ENCODE data around the gene CD164.
"Not testable (repeated sequence)": the region's sequence is repeated elsewhere in the genome, so short reads cannot be mapped to it uniquely, and the experiment has no call there.

The CD164 gene

DNA sequence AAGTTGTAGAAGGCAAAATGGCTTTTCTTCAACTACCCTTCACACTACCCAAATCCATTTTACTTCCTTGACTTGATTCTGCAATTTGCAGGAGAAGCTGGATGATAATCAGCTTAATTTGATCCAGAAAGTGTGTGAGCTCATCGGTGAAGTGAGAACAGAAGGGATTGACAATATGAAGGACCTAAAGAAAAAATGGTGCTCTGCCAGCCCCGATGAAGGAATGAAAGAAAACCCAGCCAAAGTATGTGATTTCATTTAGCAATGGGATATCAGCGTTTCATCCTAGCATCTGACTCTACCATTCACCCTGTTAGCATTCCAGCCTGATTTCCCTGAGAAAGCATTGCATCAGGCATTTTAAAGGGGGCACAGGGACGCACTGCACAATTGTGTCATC, 41.5 kb downstream of the CD164 start:
- peak; percentile 27 for DNase-seq

DNA sequence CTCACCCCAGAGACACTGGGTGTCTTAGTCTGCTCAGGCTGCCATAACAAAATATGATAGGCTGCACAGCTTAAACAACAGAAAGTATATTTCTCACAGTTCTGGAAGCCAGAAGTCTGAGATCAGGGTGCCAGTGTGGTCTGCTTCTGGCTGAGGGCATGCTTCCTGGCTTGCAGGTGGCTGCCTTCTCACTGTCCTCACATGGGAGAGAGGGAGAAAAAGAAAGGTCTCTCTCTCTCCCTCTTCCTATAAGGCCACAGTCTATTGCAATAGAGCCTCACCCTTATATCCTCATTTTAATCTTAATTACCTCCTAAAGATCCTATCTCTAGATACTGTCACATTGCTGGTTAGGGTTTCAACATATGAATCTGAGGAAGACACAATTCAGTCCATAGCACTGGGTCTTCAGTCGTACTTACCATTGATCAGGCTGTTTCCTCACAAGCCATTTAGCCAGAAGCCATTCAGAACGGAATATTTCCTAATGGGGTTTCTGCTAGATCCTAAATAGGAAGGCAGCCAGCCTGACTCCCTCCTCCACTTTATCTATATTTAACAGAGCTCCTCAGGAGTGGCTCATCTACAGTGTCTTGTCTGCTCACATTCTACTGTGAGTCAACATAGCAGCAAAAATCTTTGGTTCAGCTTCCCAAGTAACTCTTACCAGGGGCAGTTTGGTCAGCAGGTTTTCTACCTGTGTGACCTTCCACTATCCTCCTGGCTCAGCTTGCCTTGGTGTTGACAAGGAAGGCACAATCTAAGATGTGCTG, 42.2 kb downstream of the CD164 start:
- DNase-seq: no peak

DNA sequence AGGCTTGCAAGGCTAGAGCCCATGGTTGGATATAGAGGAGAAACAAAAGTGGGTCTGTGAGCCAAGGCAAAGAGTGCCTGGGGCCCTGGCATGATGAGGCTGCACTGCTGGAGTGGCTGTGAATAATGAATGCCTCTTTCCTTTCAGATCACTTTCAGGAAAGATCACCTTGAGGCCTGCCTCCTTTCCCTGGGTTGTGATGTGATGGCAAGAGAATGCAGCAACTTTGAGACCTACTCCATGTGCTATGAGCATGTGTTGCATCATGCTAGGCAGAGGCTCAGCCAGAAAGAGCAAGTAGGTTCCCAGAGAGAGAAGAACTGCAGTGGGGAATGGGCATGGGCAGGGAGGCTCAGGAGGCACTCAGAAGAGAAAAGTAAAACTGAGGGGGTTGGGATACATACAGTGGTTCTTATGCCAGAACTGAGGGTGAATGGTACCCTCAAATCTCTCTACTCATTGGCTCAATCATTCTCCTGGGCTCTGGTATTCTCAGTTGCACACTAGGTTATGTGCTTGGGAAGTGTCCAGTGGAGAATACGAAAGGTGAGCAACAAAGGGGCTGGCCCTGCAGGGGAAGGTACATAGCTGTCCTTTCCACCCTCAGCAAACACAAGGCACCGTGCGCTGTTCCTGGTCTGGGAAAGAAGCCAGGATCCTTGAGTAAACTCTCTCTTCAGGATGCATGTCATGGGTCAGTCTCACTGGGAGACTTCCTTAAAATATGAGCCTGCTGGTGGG, 45.9 kb downstream of the CD164 start:
- peak; percentile 57 for DNase-seq

DNA sequence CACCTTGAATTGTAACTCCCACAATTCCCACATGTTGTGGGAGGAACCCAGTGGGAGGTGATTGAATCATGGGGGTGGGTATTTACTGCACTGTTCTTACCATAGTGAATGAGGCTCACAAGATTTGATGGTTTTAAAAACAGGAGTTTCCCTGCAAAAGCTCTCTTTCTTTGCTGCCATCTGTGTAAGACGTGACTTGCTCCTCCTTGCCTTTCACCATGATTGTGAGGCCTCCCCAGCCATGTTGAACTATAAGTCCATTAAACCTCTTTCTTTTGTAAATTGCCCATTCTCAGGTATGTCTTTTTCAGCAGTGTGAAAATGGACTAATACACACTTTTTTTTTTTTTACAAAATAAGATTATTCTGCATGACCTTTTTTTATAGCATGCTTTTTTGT, 48.4 kb downstream of the CD164 start:
- not testable (repeated sequence) for DNase-seq

DNA sequence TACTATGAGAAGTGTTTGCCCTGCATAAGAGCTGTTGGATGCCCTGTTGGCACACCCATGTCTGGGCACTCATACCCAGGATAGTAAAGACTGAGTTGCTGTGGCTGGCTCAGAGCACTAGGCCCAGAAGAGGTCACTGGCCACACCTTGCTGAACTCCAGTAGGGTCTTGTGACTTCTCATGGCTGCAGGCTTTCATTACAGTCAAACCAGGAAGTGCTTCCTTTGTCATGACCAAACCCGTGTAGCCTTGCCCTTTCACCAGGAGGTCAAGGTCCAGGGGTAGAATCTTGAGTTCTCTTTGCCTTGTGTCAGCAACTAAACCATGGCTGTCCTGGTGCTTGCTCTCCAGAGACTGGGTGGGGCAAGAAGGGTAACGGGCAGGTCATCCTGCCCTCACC, 49.5 kb downstream of the CD164 start:
- DNase-seq: no peak

DNA sequence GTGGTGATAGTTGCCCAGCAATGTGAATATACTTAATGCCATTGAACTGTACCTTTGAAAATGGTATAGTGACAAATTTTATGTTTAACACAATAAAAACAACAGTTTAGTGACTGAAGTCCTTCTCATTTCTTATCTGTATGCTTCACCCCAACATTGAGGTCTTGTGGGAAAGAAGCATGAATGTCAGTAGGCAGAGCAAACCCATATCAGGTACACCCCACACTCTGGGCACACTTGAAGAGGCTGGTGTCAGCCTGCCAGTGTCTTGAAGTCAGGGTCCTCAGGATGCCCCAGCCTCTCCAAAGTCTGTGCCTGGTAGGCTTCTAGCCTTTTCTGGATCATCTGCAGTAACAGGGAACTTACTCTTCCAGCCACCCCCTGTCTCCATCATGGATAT, 51.2 kb downstream of the CD164 start:
- DNase-seq: no peak

DNA sequence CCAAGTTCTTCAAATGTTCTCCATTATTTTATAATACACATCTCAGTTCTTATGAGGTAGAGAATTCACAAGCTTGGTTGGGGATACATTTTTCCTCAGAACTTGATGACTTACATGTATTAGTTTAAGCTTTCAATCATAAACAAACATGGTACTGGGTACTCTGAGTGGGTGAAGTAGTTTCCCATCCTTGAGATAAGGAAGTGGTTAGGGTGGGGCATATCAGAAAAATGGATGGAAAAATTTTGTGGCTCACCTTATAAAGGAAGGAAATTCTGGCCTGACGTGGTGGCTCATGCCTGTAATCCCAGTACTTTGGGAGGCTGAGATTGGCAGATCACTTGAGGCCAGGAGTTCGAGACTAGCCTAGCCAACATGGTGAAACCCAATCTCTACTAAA, 52.0 kb downstream of the CD164 start:
- no peak for DNase-seq

DNA sequence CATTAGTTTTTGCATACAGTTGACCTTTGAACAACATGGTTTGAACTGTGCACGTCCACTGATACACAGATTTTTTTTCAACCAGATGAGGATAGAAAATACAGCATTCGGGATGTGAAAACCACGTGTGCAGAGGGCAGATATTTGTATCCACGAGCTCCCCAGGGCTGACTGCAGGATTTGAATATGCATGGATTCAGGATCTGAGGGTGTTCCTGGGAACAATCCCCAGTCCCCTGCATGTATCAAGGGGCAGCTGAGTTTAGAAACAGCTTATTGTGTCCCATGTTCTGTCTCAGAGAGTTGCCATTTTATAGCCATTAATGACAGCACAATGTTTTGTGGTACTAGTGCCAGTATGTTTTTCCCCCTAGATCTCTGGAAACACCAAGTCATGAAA, 53.6 kb downstream of the CD164 start:
- DNase-seq: no peak

DNA sequence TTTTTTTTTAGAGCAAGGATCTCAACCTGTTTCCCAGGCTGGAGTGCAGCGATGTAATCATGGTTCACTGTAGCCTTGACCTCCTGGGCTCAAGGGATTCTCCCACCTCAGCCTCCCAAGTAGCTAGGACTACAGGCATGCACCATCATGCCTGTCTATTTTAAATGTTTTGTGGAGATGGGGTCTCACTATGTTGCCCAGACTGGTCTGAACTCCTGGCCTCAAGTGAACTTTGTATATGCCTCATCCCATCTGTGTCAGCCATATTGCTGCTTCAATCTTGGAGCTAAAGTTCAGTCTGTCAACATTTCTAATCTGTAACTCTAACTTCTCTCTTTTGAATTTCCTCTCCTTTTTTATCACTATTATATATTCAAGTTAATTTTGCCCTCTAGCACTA, 54.3 kb downstream of the CD164 start:
- DNase-seq: no peak

DNA sequence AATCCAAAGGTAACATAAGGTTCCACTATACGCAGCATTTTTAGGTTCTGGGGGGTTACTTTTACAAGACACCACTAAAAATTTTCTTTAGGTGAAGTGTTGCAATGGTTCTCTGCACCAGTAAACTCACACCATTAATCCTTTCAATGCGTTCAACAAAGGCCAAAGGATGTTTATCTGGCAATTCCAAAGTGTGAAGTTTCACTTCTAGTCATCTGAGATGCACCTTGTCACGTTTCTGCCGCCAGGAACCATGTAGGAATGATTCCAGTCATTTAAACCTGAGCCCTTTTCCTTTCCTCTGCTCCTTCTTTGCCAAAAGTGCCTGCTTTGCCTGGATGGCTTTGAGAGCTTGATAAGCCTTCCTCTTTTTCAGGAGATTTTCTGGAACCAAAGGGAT, 54.8 kb downstream of the CD164 start:
- no peak for DNase-seq

DNA sequence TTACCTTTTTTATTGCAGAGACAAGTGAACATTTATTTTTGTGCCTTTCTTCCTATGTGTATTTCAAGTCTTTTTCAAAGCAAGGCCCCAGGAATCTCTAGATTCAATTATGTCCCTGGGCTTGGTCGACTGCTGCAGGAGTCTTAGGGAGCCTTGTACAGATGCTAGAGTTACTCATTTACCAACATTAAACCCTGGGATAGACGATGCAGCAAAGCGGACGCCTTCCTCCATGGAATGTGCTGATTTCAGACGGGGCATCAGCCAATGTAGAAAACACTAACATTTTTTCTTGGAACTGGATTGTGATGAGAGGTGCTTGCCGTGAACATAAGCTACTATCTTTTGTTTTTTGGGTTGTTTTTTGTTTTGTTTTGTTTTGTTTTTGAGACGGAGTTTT, 55.9 kb downstream of the CD164 start:
- DNase-seq: no peak

DNA sequence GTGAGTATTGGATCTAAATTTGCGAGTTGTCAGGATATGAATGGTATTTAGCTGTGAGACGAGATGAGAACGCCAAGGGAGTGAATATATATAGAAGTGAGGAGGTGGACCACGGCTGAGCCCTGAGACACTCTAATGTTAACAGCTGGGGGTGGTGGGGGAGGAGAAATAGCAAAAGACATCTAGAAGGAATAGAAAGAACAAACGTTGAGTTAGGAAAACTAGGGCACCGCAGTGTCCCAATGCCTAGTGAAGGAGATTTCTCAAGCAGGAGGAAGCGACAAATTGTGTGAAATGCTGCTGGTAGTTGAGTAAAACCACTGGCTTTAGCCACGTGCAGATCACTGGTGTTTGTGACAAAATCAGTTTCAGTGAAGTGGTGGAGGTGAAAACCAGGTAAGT, 56.9 kb downstream of the CD164 start:
- DNase-seq: no peak

DNA sequence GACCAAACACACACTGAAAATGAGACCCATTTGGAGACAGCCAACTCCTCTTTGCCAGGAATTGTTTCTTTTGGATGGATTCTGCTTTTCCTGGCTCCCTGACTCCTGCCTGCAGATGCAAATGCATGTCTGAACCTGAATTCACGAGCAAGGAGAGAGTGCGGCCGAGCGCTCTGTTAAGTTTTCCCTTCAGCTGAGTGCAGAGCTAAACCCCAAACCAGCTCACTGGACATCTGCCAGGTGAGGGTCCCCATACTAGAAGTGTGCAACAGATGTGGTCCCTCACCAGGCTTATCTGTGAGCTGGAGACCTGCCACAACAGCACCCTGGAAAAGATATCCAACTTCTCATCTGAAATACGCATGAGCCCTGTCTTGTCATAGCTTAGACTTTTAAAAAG, 59.0 kb downstream of the CD164 start:
- DNase-seq: no peak

DNA sequence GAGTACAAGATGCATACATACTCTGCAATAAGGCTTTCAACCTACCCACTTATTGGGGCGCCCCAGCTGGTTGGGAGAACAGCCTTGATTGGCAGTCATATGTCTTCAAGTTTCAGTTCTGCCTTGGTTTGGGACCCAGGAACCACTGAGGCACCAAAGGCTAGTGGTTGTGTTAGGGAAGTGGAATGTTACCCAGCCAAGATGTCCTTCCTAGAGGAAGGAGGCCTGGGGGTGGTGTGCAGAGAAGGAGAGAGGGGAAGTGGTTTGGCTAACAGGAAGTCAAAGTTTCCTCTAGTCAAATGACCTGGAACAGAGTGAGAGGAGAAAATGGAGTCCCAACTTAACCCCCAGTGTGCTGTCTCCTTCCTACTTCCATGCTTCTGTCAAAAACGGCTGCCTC, 59.4 kb downstream of the CD164 start:
- DNase-seq: no peak

DNA sequence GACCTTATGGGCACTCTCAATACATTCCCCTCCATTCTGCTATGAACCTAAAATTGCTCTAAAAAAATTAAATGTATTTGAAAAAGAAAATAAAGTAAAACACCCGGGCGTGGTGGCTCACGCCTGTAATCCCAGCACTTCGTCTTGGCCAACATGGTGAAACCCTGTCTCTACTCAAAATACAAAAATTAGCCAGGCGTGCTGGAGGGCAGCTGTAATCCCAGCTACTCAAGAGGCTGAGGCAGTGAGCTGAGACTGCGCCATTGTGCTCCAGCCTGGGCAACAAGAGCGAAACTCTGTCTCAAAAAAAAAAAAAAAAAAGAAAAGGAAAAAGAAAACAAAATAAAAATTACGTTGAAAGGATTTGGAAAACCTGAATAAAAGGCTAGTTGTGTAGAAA, 60.5 kb downstream of the CD164 start:
- DNase-seq: no peak

DNA sequence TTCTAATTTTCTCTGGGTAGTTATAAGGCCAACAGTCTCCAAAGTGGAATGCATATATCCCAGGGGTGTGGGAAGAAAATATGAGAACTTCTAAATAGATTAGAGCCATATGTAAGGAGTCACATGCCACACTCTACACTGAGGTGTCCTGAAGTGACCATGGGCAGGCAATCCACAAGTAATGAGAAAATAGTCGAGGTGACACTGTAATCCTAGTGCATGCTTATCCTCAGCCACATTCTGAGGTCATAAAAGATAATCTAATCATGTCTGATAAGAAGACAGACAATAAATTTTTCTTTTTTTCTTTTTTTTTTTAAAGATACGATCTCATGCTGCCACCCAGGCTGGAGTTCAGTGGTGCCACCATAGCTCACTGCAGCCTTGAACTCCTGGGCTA, 62.2 kb downstream of the CD164 start:
- no peak for DNase-seq

DNA sequence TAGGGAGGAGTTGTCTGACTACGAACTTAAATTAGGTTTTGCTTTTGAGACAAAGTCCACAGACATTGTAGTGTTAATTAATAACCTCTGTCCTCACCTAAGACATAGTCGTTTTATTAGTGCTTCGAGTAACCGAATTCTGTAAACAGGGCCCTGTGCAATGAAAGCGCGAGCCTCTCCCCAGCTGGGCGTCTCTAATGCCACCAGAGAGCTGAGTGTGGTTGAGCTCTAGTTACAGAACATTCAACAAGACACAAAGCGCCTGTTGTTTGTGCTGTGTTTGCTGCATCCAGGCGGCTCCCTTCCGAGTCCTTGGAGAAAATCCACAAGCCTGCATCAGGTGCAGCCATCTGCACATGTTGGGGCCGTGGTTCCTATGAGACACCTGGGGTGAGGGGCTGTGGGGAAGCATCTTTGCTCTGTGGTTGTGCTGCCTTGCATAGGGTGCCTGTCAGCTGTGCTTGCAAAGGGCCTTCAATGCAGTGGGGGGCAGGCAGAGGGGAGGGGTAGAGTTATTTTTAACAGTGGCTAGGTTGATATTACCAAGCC, 63.9 kb downstream of the CD164 start:
- no peak for DNase-seq

DNA sequence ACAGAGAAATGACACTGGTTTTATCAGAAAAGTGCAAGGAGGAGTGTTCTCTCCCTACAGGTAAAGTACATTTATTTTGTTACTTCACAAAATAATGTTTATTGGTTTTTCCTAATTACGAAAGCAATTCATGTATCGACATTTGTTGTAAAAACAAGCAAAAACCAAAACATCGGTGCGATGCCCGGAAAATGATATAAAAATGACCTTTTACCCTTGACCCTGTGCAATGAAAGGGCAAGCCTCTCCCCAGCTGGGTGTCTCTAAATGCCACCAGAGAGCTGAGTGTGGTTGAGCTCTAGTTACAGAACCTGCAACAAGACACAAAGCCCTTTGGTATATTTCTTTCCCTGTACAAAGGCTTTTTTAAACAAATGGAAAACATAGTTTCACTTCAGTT, 65.4 kb downstream of the CD164 start:
- no peak for DNase-seq
